ENCODE results near the gene VILL. TPM values are rescaled to one million over a fixed set of nuclear protein-coding genes. Genes with fewer than 3 reads are reported as not detected.

VILL gene
- total RNA-seq, 1 donor from 2014 or later, result 1.5 TPM

DNA sequence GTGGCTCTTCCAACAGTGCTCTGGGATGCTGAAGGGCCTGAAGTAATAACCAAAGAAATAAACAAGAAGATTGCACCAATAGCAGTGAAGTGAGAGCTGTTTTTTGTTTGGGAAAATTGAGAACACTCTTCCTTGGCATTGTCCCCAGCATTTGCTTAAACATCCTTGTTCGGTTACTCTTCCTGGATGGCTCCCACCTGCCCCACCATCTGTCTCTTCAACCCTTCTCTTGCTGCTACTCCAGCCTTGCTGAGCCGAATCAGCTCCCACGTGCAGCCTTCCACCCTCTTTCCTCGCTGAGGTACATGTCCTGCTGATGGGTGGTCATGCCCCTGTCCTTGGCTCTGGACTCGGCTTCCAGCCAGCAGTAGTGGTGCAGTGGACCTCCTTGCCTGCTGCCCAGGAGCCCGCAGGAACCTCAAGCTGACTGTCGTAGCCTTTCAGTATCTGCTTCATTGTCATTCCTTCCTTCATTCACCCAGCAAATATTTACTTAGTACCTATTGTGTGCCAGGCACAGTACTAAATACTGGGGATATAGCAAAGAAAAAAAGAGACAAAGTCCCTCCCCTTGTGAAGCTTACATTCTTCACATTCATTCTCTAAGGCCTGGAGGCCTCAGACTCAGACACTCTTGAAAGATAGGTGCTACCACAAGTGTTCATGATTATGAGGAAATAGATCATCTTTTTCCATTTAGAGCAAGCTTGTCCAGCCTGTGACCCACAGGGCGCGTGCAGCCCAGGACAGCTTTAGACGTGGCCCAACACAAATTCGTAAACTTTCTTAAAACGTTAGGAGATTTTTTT lies 17.1 kb upstream of the VILL start:
- Histone ChIP-seq H2AFZ (ENCODE audit: low read depth, low read length) (no peak overlapping the region), H3K4me1 (ENCODE audit: insufficient read depth, low read length) (no peaks in the 10 kb centered on the region), H3K36me3 (ENCODE audit: insufficient read depth, low read length) (peaks cover 5% of the 10 kb centered on the region), H3K27ac (ENCODE audit: low read depth, low read length) (no peak overlapping the region), H3K9me3 (ENCODE audit: insufficient read depth, low read depth, low read length) (no peaks in the 10 kb centered on the region), H3K4me3 (ENCODE audit: insufficient read depth, low read depth, low read length) (no peak overlapping the region), H4K20me1 (ENCODE audit: insufficient read depth, low read length) (no peaks in the 10 kb centered on the region), H3K79me2 (ENCODE audit: insufficient read depth, low read length) (no peaks in the 10 kb centered on the region), H3K4me2 (ENCODE audit: low read length) (no peak overlapping the region), H3K9ac (ENCODE audit: low read length) (no peak overlapping the region), H3K27me3 (ENCODE audit: insufficient read depth, low read length) (no peaks in the 10 kb centered on the region)
- Mint-ChIP-seq H3K4me3 (ENCODE audit: unreplicated experiment) (no peak overlapping the region), H3K9me3 (ENCODE audit: unreplicated experiment) (no peaks in the 10 kb centered on the region), H3K27me3 (ENCODE audit: low read depth, unreplicated experiment) (no peaks in the 10 kb centered on the region), H3K27ac (ENCODE audit: unreplicated experiment) (no peak overlapping the region), H3K4me1 (ENCODE audit: low read depth, unreplicated experiment) (peaks cover 2% of the 10 kb centered on the region), H3K36me3 (ENCODE audit: low read depth, unreplicated experiment) (peaks cover 19% of the 10 kb centered on the region)
- FAIRE-seq (no peak), DNase-seq (ENCODE audit: low read depth) (no peak)
- no peak for TF ChIP-seq EZH2 (IDR thresholded peaks at IDR 0.05; ENCODE audit: insufficient read depth, low read length)
- TF ChIP-seq, protein P1, sequence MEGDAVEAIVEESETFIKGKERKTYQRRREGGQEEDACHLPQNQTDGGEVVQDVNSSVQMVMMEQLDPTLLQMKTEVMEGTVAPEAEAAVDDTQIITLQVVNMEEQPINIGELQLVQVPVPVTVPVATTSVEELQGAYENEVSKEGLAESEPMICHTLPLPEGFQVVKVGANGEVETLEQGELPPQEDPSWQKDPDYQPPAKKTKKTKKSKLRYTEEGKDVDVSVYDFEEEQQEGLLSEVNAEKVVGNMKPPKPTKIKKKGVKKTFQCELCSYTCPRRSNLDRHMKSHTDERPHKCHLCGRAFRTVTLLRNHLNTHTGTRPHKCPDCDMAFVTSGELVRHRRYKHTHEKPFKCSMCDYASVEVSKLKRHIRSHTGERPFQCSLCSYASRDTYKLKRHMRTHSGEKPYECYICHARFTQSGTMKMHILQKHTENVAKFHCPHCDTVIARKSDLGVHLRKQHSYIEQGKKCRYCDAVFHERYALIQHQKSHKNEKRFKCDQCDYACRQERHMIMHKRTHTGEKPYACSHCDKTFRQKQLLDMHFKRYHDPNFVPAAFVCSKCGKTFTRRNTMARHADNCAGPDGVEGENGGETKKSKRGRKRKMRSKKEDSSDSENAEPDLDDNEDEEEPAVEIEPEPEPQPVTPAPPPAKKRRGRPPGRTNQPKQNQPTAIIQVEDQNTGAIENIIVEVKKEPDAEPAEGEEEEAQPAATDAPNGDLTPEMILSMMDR (IDR thresholded peaks at IDR 0.05; ENCODE audit: insufficient read depth, low read depth, low read length), result no peak

DNA sequence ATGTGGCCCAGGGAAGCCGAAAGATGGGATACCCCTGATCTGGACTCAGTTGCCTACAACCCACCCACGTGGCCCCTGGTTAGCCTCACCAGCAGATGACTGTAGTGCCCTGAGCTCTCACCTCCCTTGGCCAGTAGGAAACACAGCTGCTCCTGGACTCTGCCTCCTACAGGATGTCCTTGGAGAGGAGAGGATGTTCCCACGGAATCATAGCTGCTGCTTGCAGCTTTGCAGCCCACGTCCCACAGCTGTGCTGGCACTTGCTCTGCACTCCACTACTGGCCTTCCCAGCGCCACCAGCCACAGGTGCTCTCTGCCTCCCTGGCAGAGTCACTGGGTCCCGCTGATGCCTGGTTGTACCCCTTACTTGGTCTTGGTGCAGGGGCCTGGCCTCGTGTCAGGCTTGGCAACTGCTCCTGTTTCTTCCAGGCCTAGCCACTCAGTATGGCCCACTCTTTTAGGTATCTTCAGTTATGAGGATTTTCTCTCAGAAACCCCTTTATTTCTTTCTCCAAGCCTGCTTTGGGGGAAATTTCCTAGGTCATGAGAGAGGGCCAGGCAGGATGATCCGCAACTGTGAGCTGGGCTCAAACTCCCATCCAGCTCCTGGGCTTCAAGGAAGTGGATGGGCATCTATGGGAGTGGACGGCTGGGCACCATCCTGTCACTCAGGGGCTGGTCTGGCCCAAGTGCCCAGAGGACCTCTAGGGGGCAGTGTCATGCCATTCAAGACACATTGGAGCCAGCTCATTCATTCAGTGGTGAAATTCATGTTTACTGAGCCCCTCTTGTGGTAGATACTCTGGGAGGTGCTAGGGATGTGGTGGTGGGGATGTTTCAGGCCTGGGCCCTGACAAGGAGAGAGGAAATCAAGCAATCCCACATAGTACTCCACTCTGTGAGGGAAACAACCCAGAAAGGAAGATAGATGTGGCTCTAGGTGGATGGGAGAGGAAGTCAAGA lies 16.2 kb upstream of the VILL start:
- no peak overlapping the region for H2AFZ ChIP-seq (ENCODE audit: low read depth, low read length)
- H3K9ac ChIP-seq (ENCODE audit: low read length), result no peak overlapping the region
- H3K27me3 ChIP-seq (ENCODE audit: insufficient read depth, low read length), result no peaks in the 10 kb centered on the region
- H3K79me2 ChIP-seq (ENCODE audit: insufficient read depth, low read length), result no peaks in the 10 kb centered on the region
- peaks cover 5% of the 10 kb centered on the region for H3K36me3 ChIP-seq (ENCODE audit: insufficient read depth, low read length)
- H3K4me2 ChIP-seq (ENCODE audit: low read length), result no peak overlapping the region
- peaks cover 2% of the 10 kb centered on the region for H3K4me1 Mint-ChIP-seq (ENCODE audit: low read depth, unreplicated experiment)
- no peaks in the 10 kb centered on the region for H3K4me1 ChIP-seq (ENCODE audit: insufficient read depth, low read length)
- no peak overlapping the region for H3K27ac ChIP-seq (ENCODE audit: low read depth, low read length)
- no peak overlapping the region for H3K4me3 ChIP-seq (ENCODE audit: insufficient read depth, low read depth, low read length)
- H4K20me1 ChIP-seq (ENCODE audit: insufficient read depth, low read length), result no peaks in the 10 kb centered on the region
- H3K9me3 Mint-ChIP-seq (ENCODE audit: unreplicated experiment), result no peaks in the 10 kb centered on the region
- H3K4me3 Mint-ChIP-seq (ENCODE audit: unreplicated experiment), result no peak overlapping the region
- no peak for TF ChIP-seq EZH2 (IDR thresholded peaks at IDR 0.05; ENCODE audit: insufficient read depth, low read length)
- TF ChIP-seq, protein P1 (IDR thresholded peaks at IDR 0.05; ENCODE audit: insufficient read depth, low read depth, low read length), result peak; percentile 62
- H3K36me3 Mint-ChIP-seq (ENCODE audit: low read depth, unreplicated experiment), result peaks cover 17% of the 10 kb centered on the region
- H3K27me3 Mint-ChIP-seq (ENCODE audit: low read depth, unreplicated experiment), result no peaks in the 10 kb centered on the region
- no peak for FAIRE-seq
- DNase-seq (ENCODE audit: low read depth), result peak; percentile 22
- peak overlapping the region; percentile 8 for H3K27ac Mint-ChIP-seq (ENCODE audit: unreplicated experiment)
- no peaks in the 10 kb centered on the region for H3K9me3 ChIP-seq (ENCODE audit: insufficient read depth, low read depth, low read length)

All from astrocyte (in vitro differentiated cells and primary cell).